Measurements from ENCODE around the gene OTULINL. TPM values are rescaled to one million over a fixed set of nuclear protein-coding genes. Genes with fewer than 3 reads are reported as not detected.

Gene OTULINL
- total RNA-seq, 6 experiments from 2014 or later: 9.3 to 25.7 (median 21.7) TPM

DNA sequence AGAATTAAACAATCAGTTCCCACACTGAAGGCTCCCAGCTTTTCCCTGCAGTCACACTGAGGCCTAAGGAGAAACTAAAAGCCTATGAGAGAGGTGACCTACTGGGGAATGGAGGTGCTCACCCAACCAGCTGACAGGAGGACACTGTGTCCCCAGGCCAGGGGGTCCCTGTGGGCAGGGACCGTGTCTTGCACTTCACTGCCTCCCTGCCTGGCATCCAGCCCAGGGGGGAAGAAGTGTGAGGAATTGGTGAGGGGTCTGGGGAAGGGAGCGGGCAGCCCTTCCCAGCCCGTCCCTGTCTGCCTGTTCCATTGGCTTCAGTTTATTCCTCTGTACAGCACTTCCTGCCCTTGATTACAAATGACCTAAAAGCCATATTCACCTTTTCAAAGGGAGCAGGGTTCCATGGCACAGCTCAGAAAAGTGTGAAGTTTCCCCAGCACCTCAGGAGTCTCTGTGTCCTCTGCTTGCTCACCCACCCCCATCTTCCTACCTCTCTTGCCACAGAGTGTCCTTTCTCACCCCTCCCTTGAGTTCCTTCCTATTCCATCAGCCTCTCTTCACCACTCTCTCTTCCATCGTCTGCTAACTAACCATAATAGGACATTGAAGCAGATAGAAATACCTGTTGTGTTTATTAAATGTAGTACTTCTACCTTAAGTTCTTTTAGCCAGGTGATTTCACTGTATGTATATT lies 12.9 kb downstream of the OTULINL start:
- H3K27me3 Mint-ChIP-seq (ENCODE audit: insufficient read depth): peaks cover 16% of the 10 kb centered on the region
- no peak overlapping the region for H3K27ac Mint-ChIP-seq
- no peak overlapping the region for H3K4me3 Mint-ChIP-seq

GRCh38 chr5:14595189-14595588 lies 13.6 kb downstream of the OTULINL start:
- H3K4me1 Mint-ChIP-seq (ENCODE audit: low read depth): peaks cover 52% of the 10 kb centered on the region
- peaks cover 16% of the 10 kb centered on the region for H3K27me3 Mint-ChIP-seq (ENCODE audit: insufficient read depth)
- H3K27ac Mint-ChIP-seq: no peak overlapping the region

More for the DNA sequence above, 12.9 kb downstream of the OTULINL start:
- Mint-ChIP-seq H3K4me1 (ENCODE audit: low read depth) (peaks cover 53% of the 10 kb centered on the region), H3K9me3 (no peaks in the 10 kb centered on the region), H3K36me3 (ENCODE audit: low read depth) (peaks cover 13% of the 10 kb centered on the region; the same call in 1 of the 2 replicates)
- no peak for DNase-seq
- TF ChIP-seq, protein P1, sequence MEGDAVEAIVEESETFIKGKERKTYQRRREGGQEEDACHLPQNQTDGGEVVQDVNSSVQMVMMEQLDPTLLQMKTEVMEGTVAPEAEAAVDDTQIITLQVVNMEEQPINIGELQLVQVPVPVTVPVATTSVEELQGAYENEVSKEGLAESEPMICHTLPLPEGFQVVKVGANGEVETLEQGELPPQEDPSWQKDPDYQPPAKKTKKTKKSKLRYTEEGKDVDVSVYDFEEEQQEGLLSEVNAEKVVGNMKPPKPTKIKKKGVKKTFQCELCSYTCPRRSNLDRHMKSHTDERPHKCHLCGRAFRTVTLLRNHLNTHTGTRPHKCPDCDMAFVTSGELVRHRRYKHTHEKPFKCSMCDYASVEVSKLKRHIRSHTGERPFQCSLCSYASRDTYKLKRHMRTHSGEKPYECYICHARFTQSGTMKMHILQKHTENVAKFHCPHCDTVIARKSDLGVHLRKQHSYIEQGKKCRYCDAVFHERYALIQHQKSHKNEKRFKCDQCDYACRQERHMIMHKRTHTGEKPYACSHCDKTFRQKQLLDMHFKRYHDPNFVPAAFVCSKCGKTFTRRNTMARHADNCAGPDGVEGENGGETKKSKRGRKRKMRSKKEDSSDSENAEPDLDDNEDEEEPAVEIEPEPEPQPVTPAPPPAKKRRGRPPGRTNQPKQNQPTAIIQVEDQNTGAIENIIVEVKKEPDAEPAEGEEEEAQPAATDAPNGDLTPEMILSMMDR (IDR thresholded peaks at IDR 0.05): no peak

DNA sequence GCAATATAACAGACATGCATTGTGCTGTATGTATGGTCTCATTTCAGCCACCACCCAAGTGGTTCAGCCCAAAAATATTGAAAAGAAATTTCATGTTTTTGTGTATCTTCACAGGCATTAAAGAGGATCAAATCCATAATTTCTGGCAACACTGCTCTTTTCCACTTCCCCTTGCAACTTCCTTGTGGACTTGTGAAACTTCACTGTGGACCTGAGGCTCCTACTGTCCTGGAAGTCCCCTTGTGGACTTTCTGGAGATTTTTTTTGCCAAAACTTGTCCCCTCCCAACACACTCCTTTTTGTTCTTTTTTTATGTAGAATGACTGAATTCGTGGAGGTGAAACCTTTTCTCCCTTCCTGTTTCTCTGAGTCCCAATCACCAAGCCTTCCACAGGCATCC lies 14.3 kb downstream of the OTULINL start:
- no peak for DNase-seq
- TF ChIP-seq, protein P1 (IDR thresholded peaks at IDR 0.05): no peak
- no peak overlapping the region for H3K27ac Mint-ChIP-seq
- H3K4me1 Mint-ChIP-seq (ENCODE audit: low read depth): peaks cover 45% of the 10 kb centered on the region
- no peaks in the 10 kb centered on the region for H3K9me3 Mint-ChIP-seq
- peaks cover 16% of the 10 kb centered on the region for H3K27me3 Mint-ChIP-seq (ENCODE audit: insufficient read depth)
- H3K36me3 Mint-ChIP-seq (ENCODE audit: low read depth): peaks cover 13% of the 10 kb centered on the region; the same call in 1 of the 2 replicates
- H3K4me3 Mint-ChIP-seq: no peak overlapping the region

More at GRCh38 chr5:14595189-14595588, 13.6 kb downstream of the OTULINL start:
- H3K36me3 Mint-ChIP-seq (ENCODE audit: low read depth): peaks cover 13% of the 10 kb centered on the region; the same call in 1 of the 2 replicates
- TF ChIP-seq, protein P1 (IDR thresholded peaks at IDR 0.05): no peak
- H3K9me3 Mint-ChIP-seq: no peaks in the 10 kb centered on the region
- DNase-seq: no peak
- H3K4me3 Mint-ChIP-seq: no peak overlapping the region

DNA sequence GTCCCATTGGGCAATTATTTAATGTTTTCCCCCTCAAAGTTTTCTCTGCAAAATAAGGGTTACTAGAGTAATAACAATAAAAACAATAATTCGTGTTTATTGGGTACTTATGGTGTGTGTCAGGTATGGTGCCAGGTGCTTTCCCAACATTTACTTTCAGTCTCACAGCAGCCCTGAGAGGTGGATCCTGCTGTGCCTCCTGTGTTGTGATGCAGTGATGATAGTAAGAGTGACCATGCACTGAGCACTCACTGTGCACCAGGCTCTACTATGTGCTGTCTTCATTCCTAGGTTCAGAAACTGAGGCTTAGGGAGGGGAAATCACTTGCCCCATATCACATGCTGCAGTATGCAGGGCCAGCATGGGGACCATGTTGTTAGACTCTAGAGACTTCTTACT lies 15.5 kb downstream of the OTULINL start:
- TF ChIP-seq, protein P1 (IDR thresholded peaks at IDR 0.05): no peak
- H3K27me3 Mint-ChIP-seq (ENCODE audit: insufficient read depth): peaks cover 16% of the 10 kb centered on the region
- DNase-seq: no peak
- peaks cover 33% of the 10 kb centered on the region for H3K4me1 Mint-ChIP-seq (ENCODE audit: low read depth)
- H3K36me3 Mint-ChIP-seq (ENCODE audit: low read depth): peaks cover 15% of the 10 kb centered on the region
- no peaks in the 10 kb centered on the region for H3K9me3 Mint-ChIP-seq
- H3K4me3 Mint-ChIP-seq: no peak overlapping the region
- H3K27ac Mint-ChIP-seq: no peak overlapping the region

DNA sequence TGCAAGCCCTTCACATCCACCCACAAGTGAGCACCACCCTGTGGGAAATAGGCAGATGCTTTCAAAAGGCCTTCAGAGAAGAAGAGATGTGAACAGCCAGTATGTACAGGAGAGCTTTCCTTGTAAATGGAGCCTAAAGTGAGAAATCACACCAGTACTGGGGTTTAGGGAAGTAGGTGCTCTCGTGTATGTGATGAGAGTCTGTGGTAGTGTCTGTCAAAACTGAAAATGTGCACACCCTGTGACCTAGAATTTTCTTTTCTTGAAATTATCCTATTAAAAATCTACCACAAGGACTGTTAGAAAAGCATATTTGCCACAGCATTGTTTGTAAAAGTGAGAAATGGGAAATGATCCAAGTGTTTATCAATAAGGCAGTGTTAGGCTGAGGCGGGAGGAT lies 16.6 kb downstream of the OTULINL start:
- peaks cover 22% of the 10 kb centered on the region for H3K4me1 Mint-ChIP-seq (ENCODE audit: low read depth)
- no peak overlapping the region for H3K4me3 Mint-ChIP-seq
- TF ChIP-seq, protein P1 (IDR thresholded peaks at IDR 0.05): no peak
- H3K9me3 Mint-ChIP-seq: no peaks in the 10 kb centered on the region
- peaks cover 26% of the 10 kb centered on the region for H3K36me3 Mint-ChIP-seq (ENCODE audit: low read depth)
- no peak overlapping the region for H3K27ac Mint-ChIP-seq
- no peak for DNase-seq
- H3K27me3 Mint-ChIP-seq (ENCODE audit: insufficient read depth): peaks cover 16% of the 10 kb centered on the region

Measured in HFFc6 (cell line).